Nephron (organoid): ENCODE measurements around the gene PRRT3.

ENCODE experiments used
- H3K27ac Mint-ChIP-seq, 3 experiments: 2 replicates each; pipeline ENCODE4 v1.8.0; 2020; ENCODE audit warnings: mixed read lengths in 3 of 3, mild to moderate bottlenecking in 2 of 3, moderate library complexity in 1 of 3
- H3K27me3 Mint-ChIP-seq: 2 replicates; pipeline ENCODE4 v1.8.0; 2021; ENCODE audit warnings: low read depth, mild to moderate bottlenecking, moderate library complexity, mixed read lengths
- H3K36me3 Mint-ChIP-seq: 2 replicates; pipeline ENCODE4 v1.8.0; 2020; ENCODE audit warnings: low read depth, mixed read lengths
- H3K4me1 Mint-ChIP-seq: 2 replicates; pipeline ENCODE4 v1.8.0; 2020; ENCODE audit warnings: mixed read lengths
- H3K4me3 Mint-ChIP-seq, 3 experiments: 2 replicates each; pipeline ENCODE4 v1.8.0; 2020; ENCODE audit warnings: mild to moderate bottlenecking in 3 of 3, mixed read lengths in 3 of 3, moderate library complexity in 2 of 3
- H3K9me3 Mint-ChIP-seq: 2 replicates; pipeline ENCODE4 v1.8.0; 2020; ENCODE audit warnings: mixed read lengths
- CTCF ChIP-seq, 3 experiments: fragments of 200-600 bp; sonication (generic); IDR thresholded peaks; one replicate each; pipeline ENCODE4 v1.5.0; 2021; ENCODE audit warnings: antibody characterized with exemption in 3 of 3; ENCODE audit not compliant: unreplicated experiment in 3 of 3

The PRRT3 gene

DNA sequence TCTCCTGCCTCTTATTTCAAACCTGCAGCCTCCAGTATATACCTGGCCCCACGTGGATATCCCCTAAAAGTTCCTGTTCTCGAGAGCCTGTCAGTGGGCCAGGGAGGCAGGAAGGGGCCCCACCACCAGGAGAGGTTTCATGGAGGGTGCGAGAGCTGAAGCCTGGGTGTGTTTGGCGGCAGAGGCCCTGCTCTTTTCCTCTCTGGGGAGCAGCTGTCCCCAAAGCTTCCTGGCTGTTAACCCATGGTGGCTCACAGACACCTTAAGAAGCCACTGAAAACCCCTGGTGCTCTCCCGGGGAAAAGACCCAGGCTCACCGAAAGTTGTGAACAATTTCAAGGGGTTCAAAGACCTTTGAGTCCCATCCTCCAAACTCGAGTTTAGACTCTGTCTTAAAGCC is 1.1 kb downstream of the PRRT3 start:
- H3K27ac Mint-ChIP-seq = no peak overlapping the region
- H3K36me3 Mint-ChIP-seq = no peaks in the 10 kb centered on the region
- peaks cover 4% of the 10 kb centered on the region for H3K27me3 Mint-ChIP-seq
- no peak for TF ChIP-seq CTCF (IDR thresholded peaks at IDR 0.05; ENCODE audit: unreplicated experiment in 3 of 3)
- no peaks in the 10 kb centered on the region for H3K9me3 Mint-ChIP-seq
- peaks cover 28% of the 10 kb centered on the region for H3K4me1 Mint-ChIP-seq
- peak overlapping the region; percentile 79 to 84 (median 81) for H3K4me3 Mint-ChIP-seq

DNA sequence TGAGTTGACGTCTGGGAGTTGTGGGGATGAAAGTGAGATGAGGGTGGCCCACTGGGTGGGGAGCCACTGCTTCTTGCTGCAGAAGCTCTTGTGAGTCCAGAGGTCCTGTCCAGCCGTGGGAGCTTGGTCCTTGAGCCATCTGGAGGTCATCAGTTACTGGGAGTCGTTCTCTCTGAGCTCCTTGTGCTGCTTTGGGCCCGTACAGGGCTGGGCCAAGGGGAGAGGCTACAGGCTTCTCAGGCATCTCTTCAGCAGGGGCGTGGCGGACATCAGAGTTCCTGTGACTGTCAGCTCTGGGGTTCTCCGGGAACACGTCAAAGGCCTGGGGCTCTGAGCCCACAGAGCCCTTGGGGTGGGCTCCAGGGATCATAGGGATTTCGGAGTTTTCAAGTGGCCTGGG is 2.6 kb downstream of the PRRT3 start:
- Mint-ChIP-seq H3K27ac (no peak overlapping the region), H3K27me3 (no peaks in the 10 kb centered on the region), H3K9me3 (no peaks in the 10 kb centered on the region), H3K4me1 (peaks cover 14% of the 10 kb centered on the region), H3K4me3 (peak overlapping the region in 2 of 3 experiments; percentile 32 to 46), H3K36me3 (no peaks in the 10 kb centered on the region)
- no peak for TF ChIP-seq CTCF (IDR thresholded peaks at IDR 0.05; ENCODE audit: unreplicated experiment in 3 of 3)

DNA sequence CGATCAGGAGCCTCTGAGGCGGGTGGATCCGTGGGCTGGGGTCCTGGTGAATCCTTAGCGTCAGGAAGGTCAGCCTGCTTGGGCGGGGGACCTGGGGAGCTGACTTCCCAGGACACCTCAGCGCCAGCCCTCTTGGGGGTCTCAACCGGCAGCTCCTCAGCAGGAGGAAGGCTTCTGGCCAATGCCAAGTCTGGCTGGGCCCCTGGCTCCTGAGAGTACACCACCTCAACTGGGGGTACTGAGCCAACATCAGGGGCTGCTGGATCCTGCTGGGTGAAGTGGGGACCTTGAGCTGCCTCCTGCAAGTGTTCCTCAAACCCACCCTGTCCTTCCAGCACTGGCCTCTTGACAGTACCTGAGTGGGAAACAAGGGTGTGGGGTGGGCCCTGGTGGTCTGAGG is 3.1 kb downstream of the PRRT3 start:
- no peak for TF ChIP-seq CTCF (IDR thresholded peaks at IDR 0.05; ENCODE audit: unreplicated experiment in 3 of 3)
- peaks cover 9% of the 10 kb centered on the region for H3K4me1 Mint-ChIP-seq
- H3K36me3 Mint-ChIP-seq = no peaks in the 10 kb centered on the region
- no peaks in the 10 kb centered on the region for H3K27me3 Mint-ChIP-seq
- H3K9me3 Mint-ChIP-seq = no peaks in the 10 kb centered on the region
- H3K4me3 Mint-ChIP-seq = peak overlapping the region in 2 of 3 experiments; percentile 32 to 46
- no peak overlapping the region for H3K27ac Mint-ChIP-seq

GRCh38 chr3:9948586-9948985 is 3.6 kb downstream of the PRRT3 start:
- peak overlapping the region; percentile 5 to 68 (median 67) for H3K4me3 Mint-ChIP-seq
- H3K9me3 Mint-ChIP-seq = no peaks in the 10 kb centered on the region
- H3K27ac Mint-ChIP-seq = no peak overlapping the region
- no peak for TF ChIP-seq CTCF (IDR thresholded peaks at IDR 0.05; ENCODE audit: unreplicated experiment in 3 of 3)
- peaks cover 9% of the 10 kb centered on the region for H3K4me1 Mint-ChIP-seq
- no peaks in the 10 kb centered on the region for H3K27me3 Mint-ChIP-seq
- no peaks in the 10 kb centered on the region for H3K36me3 Mint-ChIP-seq

GRCh38 chr3:9947025-9947995 is 4.9 kb downstream of the PRRT3 start:
- no peak overlapping the region for H3K27ac Mint-ChIP-seq

More at GRCh38 chr3:9947025-9947995, 4.9 kb downstream of the PRRT3 start:
- peak overlapping the region; percentile 41 to 89 (median 76) for H3K4me3 Mint-ChIP-seq
- peaks cover 5% of the 10 kb centered on the region for H3K36me3 Mint-ChIP-seq
- peaks cover 4% of the 10 kb centered on the region for H3K4me1 Mint-ChIP-seq
- no peak for TF ChIP-seq CTCF (IDR thresholded peaks at IDR 0.05; ENCODE audit: unreplicated experiment in 3 of 3)
- H3K27me3 Mint-ChIP-seq = no peaks in the 10 kb centered on the region
- no peaks in the 10 kb centered on the region for H3K9me3 Mint-ChIP-seq
